Measurements from ENCODE around the gene XPO4.
A peak's percentile ranks its signal among the peaks of the same experiment; 100 is the strongest.
"Not testable (repeated sequence)": the region's sequence is repeated elsewhere in the genome, so short reads cannot be mapped to it uniquely, and the experiment has no call there.

Gene XPO4

GRCh38 chr13:20891034-20891433, 11.5 kb downstream of the XPO4 start:
- no peak overlapping the region for H3K4me3 ChIP-seq (replicated peaks; ENCODE audit: low read depth, low read length)
- no peak for DNase-seq (ENCODE audit: low read depth)
- TF ChIP-seq, protein P1, sequence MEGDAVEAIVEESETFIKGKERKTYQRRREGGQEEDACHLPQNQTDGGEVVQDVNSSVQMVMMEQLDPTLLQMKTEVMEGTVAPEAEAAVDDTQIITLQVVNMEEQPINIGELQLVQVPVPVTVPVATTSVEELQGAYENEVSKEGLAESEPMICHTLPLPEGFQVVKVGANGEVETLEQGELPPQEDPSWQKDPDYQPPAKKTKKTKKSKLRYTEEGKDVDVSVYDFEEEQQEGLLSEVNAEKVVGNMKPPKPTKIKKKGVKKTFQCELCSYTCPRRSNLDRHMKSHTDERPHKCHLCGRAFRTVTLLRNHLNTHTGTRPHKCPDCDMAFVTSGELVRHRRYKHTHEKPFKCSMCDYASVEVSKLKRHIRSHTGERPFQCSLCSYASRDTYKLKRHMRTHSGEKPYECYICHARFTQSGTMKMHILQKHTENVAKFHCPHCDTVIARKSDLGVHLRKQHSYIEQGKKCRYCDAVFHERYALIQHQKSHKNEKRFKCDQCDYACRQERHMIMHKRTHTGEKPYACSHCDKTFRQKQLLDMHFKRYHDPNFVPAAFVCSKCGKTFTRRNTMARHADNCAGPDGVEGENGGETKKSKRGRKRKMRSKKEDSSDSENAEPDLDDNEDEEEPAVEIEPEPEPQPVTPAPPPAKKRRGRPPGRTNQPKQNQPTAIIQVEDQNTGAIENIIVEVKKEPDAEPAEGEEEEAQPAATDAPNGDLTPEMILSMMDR (IDR thresholded peaks at IDR 0.05; ENCODE audit: low read length, missing control alignments) = no peak

- H3K4me3 ChIP-seq (replicated peaks; ENCODE audit: low read depth, low read length); DNase-seq (ENCODE audit: low read depth): not testable (repeated sequence)
Measured at GRCh38 chr13:20890540-20890939, 12.0 kb downstream of the XPO4 start.

GRCh38 chr13:20882206-20882605, 20.3 kb downstream of the XPO4 start:
- TF ChIP-seq, protein P1 (IDR thresholded peaks at IDR 0.05; ENCODE audit: low read length, missing control alignments) = no peak
- peak; percentile 16 for DNase-seq (ENCODE audit: low read depth)
- no peak overlapping the region for H3K4me3 ChIP-seq (replicated peaks; ENCODE audit: low read depth, low read length)

DNA sequence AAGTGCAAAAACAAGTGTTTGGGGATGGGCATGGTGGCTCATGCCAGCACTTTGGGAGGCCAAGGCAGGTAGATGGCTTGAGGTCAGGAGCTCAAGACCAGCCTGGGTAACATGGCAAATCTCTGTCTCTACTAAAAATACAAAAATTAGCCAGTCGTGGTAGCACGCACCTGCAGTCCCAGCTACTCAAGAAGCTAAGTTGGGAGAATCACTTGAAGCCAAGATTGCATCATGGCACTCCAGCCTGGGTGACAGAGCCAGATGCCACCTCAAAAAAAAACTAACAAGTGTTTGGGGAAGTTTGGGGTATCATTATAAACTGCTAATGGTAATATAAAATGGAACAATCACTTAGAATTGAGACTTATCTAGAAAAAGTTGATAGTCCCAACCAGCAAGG, 24.6 kb downstream of the XPO4 start:
- H3K4me3 ChIP-seq (replicated peaks; ENCODE audit: low read depth, low read length) = no peak overlapping the region
- DNase-seq (ENCODE audit: low read depth) = no peak
- TF ChIP-seq, protein P1 (IDR thresholded peaks at IDR 0.05; ENCODE audit: low read length, missing control alignments) = no peak

DNA sequence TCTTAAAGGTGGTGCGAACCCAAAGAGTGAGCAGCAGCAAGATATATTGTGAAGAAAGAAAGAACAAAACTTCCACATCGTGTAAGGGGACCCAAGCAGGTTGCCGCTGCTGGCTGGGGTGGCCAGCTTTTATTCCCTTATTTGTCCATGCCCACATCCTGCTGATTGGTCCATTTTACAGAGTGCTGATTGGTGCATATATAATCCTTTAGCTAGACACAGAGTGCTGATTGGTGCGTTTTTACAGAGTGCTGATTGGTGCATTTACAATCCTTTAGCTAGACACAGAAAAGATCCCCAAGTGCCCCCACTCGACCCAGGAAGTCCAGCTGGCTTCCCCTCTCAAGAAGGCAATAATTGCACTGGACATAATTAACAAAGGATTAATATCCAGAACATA, 25.7 kb downstream of the XPO4 start:
- not testable (repeated sequence) for DNase-seq (ENCODE audit: low read depth); H3K4me3 ChIP-seq (replicated peaks; ENCODE audit: low read depth, low read length)

DNA sequence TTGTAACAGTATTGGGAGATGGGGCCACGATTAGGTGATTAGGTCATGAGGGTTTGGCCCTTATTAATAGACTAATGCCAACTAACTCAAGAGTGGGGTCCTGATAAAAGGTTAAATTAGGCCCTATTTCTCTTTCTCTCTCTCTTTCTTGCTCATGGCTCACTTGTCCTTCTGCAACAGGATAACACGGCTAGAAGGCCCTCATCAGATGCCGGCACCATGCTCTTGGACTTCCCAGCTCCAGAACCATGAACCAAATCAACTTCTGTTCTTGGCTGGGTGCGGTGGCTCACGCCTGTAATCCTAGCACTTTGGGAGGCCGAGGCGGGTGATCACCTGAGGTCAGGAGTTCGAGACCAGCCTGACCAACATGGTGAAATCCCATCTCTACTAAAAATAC, 28.1 kb downstream of the XPO4 start:
- H3K4me3 ChIP-seq (replicated peaks; ENCODE audit: low read depth, low read length); DNase-seq (ENCODE audit: low read depth): not testable (repeated sequence)

GRCh38 chr13:20873348-20873747, 29.2 kb downstream of the XPO4 start:
- H3K4me3 ChIP-seq (replicated peaks; ENCODE audit: low read depth, low read length) = no peak overlapping the region

GRCh38 chr13:20870829-20871228, 31.7 kb downstream of the XPO4 start:
- no peak overlapping the region for H3K4me3 ChIP-seq (replicated peaks; ENCODE audit: low read depth, low read length)
- no peak for DNase-seq (ENCODE audit: low read depth)
- TF ChIP-seq, protein P1 (IDR thresholded peaks at IDR 0.05; ENCODE audit: low read length, missing control alignments) = no peak

More at GRCh38 chr13:20873348-20873747, 29.2 kb downstream of the XPO4 start:
- TF ChIP-seq, protein P1 (IDR thresholded peaks at IDR 0.05; ENCODE audit: low read length, missing control alignments) = no peak
- peak; percentile 38 for DNase-seq (ENCODE audit: low read depth)

DNA sequence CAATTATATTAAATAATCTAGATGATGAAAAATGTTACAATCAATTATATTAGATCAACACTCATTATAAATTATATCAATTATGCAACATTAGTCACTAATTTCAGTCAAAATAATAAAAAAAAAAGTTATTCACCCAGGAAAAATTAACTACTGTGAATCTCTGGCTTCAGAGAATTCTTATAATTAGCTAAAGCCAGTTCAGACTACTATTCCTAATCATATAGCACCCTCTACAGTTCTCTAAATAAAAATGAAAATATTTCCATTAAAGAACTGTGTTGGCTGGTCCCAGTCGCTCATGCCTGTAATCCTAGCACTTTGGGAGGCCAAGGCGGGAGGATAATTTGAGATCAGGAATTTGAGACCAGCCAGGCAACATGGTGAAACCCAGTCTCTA, 33.0 kb downstream of the XPO4 start:
- DNase-seq (ENCODE audit: low read depth) = peak; percentile 35
- TF ChIP-seq, protein P1 (IDR thresholded peaks at IDR 0.05; ENCODE audit: low read length, missing control alignments) = peak; percentile 16
- no peak overlapping the region for H3K4me3 ChIP-seq (replicated peaks; ENCODE audit: low read depth, low read length)
